MM.1S (cell line): Measurements from ENCODE around the gene INSYN1.
"Not testable (repeated sequence)": the region's sequence is repeated elsewhere in the genome, so short reads cannot be mapped to it uniquely, and the experiment has no call there.

Experiments used
- DNase-seq: peaks from one replicate; pipeline ENCODE4 v3.0.0-alpha.2; 2015
- H2AFZ ChIP-seq: fragments of 300-600 bp; sonication (generic); 2 replicates; pipeline ENCODE4 v1.6.0; 2016; ENCODE audit warnings: antibody characterized with exemption, low read length
- H3F3A ChIP-seq: fragments of 300-600 bp; sonication (generic); 2 replicates; pipeline ENCODE4 v1.6.1; 2016; ENCODE audit warnings: mild to moderate bottlenecking, antibody characterized with exemption, low read length, moderate library complexity, mixed read lengths; ENCODE audit not compliant: insufficient read depth
- H3K27ac ChIP-seq: fragments of 300-600 bp; sonication (generic); 2 replicates; pipeline ENCODE4 v1.5.1; 2016; ENCODE audit warnings: mild to moderate bottlenecking, low read length
- H3K27me3 ChIP-seq: fragments of 300-600 bp; sonication (generic); replicated peaks from 2 replicates; pipeline ENCODE4 v1.6.0; 2016; ENCODE audit warnings: low read length; ENCODE audit not compliant: insufficient read depth
- H3K36me3 ChIP-seq: fragments of 300-600 bp; sonication (generic); replicated peaks from 2 replicates; pipeline ENCODE4 v1.6.1; 2016; ENCODE audit warnings: mild to moderate bottlenecking, low read length, mixed read lengths; ENCODE audit not compliant: insufficient read depth
- H3K4me1 ChIP-seq: fragments of 300-600 bp; sonication (generic); 2 replicates; pipeline ENCODE4 v1.6.1; 2016; ENCODE audit warnings: low read length, mixed read lengths
- H3K4me2 ChIP-seq: fragments of 300-600 bp; sonication (generic); 2 replicates; pipeline ENCODE4 v1.6.0; 2016; ENCODE audit warnings: low read depth, low read length
- H3K4me3 ChIP-seq: fragments of 300-600 bp; sonication (generic); 2 replicates; pipeline ENCODE4 v1.5.1; 2016; ENCODE audit warnings: low read length, mixed read lengths
- H3K79me2 ChIP-seq: fragments of 300-600 bp; sonication (generic); 2 replicates; pipeline ENCODE4 v1.6.1; 2016; ENCODE audit warnings: mixed run types, low read length, mixed read lengths
- H3K9ac ChIP-seq: fragments of 300-600 bp; sonication (generic); 2 replicates; pipeline ENCODE4 v1.6.1; 2016; ENCODE audit warnings: low read length, mixed read lengths
- H3K9me2 ChIP-seq: fragments of 300-600 bp; sonication (generic); replicated peaks from 2 replicates; pipeline ENCODE4 v1.6.1; 2016; ENCODE audit warnings: mild to moderate bottlenecking, low read length, mixed read lengths; ENCODE audit not compliant: insufficient read depth
- H3K9me3 ChIP-seq: fragments of 300-600 bp; sonication (generic); replicated peaks from 2 replicates; pipeline ENCODE4 v1.6.1; 2016; ENCODE audit warnings: mild to moderate bottlenecking, low read length, mixed read lengths; ENCODE audit not compliant: insufficient read depth
- H4K20me1 ChIP-seq: fragments of 300-600 bp; sonication (generic); 2 replicates; pipeline ENCODE4 v1.6.1; 2016; ENCODE audit warnings: mild to moderate bottlenecking, low read length, moderate library complexity, mixed read lengths; ENCODE audit not compliant: insufficient read depth
- EZH2 ChIP-seq: fragments of 300-600 bp; sonication (generic); optimal IDR thresholded peaks from 2 replicates; pipeline ENCODE3; 2017; ENCODE audit warnings: low read depth, mild to moderate bottlenecking, antibody characterized with exemption, low read length, mixed read lengths
- EZH2phosphoT487 ChIP-seq: fragments of 300-600 bp; sonication (generic); IDR thresholded peaks from 2 replicates; pipeline ENCODE4 v1.6.1; 2018; ENCODE audit warnings: antibody characterized with exemption, low read length
- TF ChIP-seq, protein P1 (sequence below): fragments of 300-600 bp; sonication (generic); IDR thresholded peaks from 2 replicates; pipeline ENCODE4 v1.5.1; 2016; ENCODE audit warnings: antibody characterized with exemption, low read length, mixed read lengths

Gene INSYN1

DNA sequence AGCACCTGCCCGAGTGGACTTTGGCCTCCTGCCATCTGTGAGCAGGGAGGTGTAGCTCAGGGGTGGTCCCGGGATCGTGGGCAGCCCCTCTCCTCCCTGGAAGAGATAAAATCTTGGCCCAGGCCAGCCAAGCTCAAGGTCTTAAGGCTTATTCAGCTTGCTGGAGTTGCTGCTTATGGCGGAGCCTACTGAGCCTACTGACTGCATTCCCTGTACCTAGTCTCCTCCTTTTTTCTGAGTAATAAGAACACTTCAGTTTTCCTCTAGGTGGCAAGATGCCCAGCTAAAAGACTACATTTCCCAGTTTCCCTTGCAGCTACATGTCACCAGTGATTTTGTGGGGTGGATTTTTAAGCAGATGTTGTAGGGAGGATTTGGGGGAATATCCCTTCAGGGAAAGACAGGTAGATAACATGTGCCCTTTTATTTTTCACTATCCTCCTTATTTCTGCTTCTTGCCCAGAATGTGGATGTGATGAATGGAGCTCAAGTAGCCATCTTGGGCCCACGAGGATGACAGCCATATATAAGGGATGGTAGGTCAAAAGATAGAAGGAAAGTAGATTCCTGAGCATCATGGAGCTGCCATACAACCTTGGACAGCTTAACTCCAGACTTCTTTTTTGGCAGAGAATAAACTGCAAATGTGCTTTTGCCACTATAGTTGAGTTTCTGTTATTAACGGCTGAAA lies 41.4 kb upstream of the INSYN1 start:
- Histone ChIP-seq H3K4me3 (no peak overlapping the region), H3K4me1 (no peaks in the 10 kb centered on the region), H3K27ac (no peak overlapping the region), H2AFZ (no peak overlapping the region), H3F3A (no peaks in the 10 kb centered on the region), H3K9me3 (no peaks in the 10 kb centered on the region), H3K79me2 (no peaks in the 10 kb centered on the region), H4K20me1 (no peaks in the 10 kb centered on the region), H3K9ac (no peak overlapping the region), H3K4me2 (no peak overlapping the region), H3K27me3 (peaks cover 11% of the 10 kb centered on the region; the same call in 1 of the 2 replicates), H3K36me3 (no peaks in the 10 kb centered on the region), H3K9me2 (no peaks in the 10 kb centered on the region)
- TF ChIP-seq, protein P1, sequence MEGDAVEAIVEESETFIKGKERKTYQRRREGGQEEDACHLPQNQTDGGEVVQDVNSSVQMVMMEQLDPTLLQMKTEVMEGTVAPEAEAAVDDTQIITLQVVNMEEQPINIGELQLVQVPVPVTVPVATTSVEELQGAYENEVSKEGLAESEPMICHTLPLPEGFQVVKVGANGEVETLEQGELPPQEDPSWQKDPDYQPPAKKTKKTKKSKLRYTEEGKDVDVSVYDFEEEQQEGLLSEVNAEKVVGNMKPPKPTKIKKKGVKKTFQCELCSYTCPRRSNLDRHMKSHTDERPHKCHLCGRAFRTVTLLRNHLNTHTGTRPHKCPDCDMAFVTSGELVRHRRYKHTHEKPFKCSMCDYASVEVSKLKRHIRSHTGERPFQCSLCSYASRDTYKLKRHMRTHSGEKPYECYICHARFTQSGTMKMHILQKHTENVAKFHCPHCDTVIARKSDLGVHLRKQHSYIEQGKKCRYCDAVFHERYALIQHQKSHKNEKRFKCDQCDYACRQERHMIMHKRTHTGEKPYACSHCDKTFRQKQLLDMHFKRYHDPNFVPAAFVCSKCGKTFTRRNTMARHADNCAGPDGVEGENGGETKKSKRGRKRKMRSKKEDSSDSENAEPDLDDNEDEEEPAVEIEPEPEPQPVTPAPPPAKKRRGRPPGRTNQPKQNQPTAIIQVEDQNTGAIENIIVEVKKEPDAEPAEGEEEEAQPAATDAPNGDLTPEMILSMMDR, result no peak
- TF ChIP-seq EZH2 (no peak), EZH2phosphoT487 (no peak)
- no peak for DNase-seq

DNA sequence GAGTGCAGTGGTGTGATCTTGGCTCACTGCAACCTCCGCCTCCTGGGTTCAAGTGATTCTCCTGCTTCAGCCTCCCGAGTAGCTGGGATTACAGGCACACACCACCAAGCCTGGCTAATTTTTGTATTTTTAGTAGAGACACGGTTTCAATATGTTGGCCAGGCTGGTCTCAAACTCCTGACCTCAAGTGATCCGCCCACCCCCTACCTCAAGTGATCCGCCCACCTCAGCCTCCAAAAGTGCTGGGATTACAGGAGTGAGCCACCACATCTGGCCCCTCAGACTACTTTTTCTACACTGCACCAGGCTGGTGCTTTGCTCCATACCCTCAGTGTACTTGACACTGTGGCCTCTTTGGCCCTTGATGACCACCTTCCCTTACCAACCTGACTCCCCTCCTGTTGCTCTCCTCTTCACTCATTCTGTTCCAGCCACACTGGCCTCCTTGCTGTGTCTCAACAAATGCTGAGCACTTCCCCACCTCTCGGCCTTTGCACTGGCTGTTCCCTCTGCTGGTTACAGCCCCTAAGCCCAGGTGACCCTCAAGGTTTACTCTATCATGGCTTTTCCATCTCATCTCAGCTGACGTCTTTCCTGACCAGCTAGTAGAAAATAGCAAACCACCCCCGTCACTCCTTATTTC lies 39.9 kb upstream of the INSYN1 start:
- H3K79me2 ChIP-seq, H3K4me1 ChIP-seq, H3K9me3 ChIP-seq, H3K4me3 ChIP-seq, H4K20me1 ChIP-seq, H3K36me3 ChIP-seq, DNase-seq, H2AFZ ChIP-seq, H3K27ac ChIP-seq, H3F3A ChIP-seq, H3K4me2 ChIP-seq, H3K9me2 ChIP-seq, H3K9ac ChIP-seq: not testable (repeated sequence)
- 0 out of 2 replicates have a peak, but pooled peaks cover 11% of the 10 kb centered on the region for H3K27me3 ChIP-seq

DNA sequence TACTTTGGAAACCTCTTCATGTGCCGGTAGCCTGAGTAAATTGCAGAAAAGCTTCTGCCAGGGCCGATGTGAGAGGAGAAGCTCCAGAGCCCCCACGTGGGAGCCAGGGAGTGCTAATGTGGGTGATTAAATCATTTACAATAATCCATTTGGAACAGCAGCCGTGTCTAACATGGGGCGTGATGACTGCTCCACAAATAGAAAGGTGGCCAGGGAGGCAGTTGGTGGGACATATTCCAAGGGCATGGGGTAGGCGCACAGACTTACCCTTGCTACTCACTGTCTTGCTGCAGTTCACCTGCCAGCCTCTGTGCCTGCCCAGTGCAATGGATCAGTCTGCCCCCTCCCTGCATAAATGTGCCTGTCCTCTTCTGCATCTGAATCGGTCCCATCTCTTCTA lies 39.3 kb upstream of the INSYN1 start:
- DNase-seq, result no peak

More for the DNA sequence above, 39.3 kb upstream of the INSYN1 start:
- Histone ChIP-seq H3K79me2 (no peaks in the 10 kb centered on the region), H3K9me3 (no peaks in the 10 kb centered on the region), H2AFZ (no peak overlapping the region), H3K4me2 (no peak overlapping the region), H3K27me3 (0 out of 2 replicates have a peak, but pooled peaks cover 6% of the 10 kb centered on the region), H3F3A (no peaks in the 10 kb centered on the region), H3K4me1 (no peaks in the 10 kb centered on the region), H3K4me3 (no peak overlapping the region), H3K36me3 (no peaks in the 10 kb centered on the region), H3K9ac (no peak overlapping the region), H4K20me1 (no peaks in the 10 kb centered on the region), H3K9me2 (no peaks in the 10 kb centered on the region), H3K27ac (no peak overlapping the region)
- TF ChIP-seq EZH2phosphoT487 (no peak), EZH2 (no peak)
- TF ChIP-seq, protein P1, result no peak
